ENCODE results near the gene PKDCC.
"Not testable (repeated sequence)": the region's sequence is repeated elsewhere in the genome, so short reads cannot be mapped to it uniquely, and the experiment has no call there.

Gene PKDCC

DNA sequence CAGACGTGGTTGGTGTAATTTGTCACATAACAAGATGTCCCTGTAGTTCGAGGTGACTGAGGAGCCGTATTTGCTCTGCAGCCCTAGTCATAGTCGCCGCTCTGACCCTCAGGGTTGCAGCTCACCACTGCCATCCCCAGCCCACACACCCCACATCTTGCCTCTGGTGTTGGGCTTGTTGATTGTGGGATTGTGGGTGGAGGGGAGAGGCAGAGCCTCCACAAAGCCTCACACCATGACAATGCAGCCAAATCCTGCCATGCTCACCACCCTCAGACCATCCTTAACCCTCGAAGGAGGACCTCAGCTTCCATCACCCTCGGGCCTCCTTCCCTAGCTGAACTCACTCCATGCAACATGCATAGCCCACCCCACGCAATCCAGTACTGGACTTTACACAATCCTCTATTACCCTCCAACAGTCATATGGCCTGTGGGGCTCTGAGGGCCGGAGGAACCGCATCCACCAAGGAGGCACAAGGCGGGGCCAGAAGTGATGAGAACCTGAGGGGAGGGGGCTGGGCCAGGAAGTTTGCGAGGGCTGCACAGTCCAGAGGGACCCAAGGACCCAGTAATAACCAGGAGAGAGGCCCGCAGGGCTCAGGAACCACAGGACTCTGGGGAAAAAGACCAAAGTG is 11.6 kb downstream of the PKDCC start:
- intact Hi-C loops (cut with DNase I): no loop called here
- DNase-seq: peak in 1 of 10 donors; percentile 41

DNA sequence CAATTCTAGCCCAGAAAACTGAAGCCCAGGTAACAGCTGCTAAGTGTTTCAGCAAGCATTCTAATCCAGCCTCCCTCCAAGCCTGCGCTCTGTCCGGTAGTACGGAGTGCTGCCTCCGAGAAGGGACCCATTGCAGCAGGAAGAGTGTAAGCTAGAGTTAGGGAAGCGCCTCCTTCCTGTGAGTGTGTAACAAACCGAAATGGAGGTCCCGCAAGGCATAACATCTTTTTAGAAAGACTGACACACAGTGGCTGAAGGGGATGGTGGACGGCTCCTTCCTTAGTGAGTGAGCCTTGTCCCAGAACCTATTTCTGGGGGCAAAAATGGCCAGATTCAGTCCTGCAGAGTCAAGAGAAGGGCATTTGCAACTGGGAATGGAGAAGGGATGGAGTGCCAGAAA is 12.2 kb downstream of the PKDCC start:
- DNase-seq: peak in 1 of 10 donors; percentile 30
- intact Hi-C loops (cut with DNase I): no loop called here

DNA sequence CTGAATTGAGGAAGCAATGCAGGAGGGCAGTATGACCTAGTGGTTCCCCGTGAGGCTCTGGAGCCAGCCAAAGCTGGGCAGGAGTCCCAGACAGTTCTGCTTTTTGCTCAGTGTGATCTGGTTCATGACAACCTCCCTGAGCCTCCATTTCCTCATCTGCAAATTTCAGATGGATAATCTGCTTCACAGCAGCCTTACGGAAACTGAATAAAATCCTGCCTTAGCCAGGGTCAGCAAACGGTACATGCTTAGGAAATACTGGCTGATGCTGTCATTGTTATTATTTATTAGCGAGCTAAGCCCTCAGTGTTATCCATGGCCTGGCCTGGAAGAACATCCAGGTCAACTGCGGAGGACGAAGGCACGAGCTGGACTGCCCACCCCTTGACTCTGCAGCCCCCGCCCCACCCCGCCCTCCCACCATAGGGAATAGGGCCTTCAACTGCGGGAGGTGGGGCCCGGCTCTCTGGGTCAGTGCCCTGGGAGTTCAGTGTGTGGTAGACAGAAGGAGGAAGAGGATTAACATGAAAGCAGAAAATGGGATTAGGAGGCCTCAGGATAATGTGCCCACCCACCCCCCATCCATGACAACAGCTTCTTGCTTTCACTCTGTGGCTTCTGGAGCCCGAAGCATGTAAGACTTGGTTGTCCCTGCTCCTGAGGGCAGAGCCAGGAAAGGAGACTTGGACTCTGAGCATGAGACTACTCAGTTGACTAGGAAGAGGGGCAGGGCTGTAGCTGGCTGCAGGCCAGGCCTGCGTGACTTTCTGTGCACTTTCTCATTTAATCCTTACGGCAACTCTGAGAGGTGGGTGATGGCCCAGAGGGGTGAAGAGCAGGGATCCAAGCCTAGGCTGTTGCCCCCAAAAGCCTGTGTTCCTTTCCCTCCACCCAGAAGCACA is 13.1 kb downstream of the PKDCC start:
- DNase-seq: peak in 1 of 10 donors; percentile 83
- intact Hi-C loops (cut with DNase I): no loop called here

DNA sequence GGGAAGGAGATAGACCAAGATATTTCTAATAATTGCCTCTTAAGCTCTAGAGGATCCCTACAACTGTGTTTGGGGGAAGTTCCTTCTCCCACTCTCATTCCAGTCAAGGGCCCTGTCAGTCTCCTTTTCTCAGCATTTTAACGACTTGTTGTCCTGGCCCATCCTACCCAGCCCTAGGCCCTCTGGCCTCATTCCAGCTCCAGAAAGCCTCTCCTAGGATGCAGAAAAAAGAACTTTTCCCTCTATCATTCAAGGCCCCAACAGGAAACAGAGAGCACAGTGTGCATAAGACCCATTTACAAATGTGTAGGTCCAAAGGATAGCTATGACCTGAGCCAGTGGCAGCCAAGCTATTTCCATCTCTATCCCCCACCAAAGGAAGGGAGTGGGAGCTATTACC is 14.0 kb downstream of the PKDCC start:
- no peak for DNase-seq
- intact Hi-C loops (cut with DNase I): no loop called here

DNA sequence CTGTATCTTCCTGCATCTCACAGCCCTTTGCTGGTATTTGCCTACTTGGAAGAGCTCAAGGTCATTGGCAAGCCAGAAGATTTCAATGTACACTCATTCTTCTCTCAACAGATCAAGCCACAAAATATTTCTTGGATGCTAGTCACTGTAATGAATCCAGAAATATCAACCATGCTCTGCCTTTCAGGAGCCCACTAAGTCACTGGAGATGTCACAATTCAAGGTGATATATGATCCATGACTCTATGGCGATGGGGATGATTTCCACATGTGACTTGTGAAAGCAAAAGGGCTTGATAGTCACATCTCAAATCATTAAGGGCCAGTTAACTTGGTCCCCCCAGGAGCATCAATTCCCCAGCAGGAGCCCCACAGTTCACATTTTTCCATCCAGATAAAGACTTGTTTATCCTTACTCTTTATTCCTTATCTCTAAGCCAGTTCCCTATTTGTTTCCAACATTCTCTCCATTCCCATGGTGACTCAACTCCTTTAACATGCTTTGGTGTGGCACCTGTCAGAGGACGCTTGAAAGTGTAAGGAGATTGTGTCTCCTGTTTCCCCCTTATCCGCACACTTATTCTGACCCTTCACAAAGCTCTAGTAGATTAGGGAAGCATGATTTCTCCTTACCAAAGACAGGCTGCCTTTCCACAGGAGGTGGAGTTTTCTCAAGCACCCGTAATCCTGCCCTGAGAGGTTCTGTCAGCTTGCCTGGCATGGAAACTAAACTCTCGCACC is 15.8 kb downstream of the PKDCC start:
- DNase-seq: peak in 1 of 10 donors; percentile 41
- intact Hi-C loops (cut with DNase I): no loop called here

DNA sequence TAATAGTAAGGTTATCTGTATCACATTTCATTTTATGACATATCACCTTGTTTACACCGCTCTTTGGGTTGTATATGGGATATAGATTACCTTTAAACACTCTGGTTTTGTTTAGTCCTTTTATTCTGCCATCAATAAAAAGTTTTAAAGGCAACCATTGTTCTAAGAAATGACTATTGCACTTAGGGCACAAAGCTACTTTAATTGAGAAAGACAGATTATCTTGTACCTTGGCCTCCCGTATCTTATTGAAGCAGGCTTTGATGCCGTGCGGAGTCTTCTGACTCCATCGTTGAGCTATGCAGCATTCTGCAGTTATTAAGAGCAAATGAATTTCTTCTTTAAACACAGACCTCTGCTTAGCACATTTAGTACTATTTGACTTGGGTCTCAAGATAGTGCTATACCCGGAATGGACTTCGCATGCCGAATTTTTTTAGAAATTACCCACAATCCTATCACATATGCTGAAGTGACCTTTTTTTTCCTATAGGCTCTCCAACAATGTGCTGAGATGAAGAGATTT is 16.7 kb downstream of the PKDCC start:
- peak in 1 of 10 donors; percentile 40 for DNase-seq
- intact Hi-C loops (cut with DNase I): no loop called here

DNA sequence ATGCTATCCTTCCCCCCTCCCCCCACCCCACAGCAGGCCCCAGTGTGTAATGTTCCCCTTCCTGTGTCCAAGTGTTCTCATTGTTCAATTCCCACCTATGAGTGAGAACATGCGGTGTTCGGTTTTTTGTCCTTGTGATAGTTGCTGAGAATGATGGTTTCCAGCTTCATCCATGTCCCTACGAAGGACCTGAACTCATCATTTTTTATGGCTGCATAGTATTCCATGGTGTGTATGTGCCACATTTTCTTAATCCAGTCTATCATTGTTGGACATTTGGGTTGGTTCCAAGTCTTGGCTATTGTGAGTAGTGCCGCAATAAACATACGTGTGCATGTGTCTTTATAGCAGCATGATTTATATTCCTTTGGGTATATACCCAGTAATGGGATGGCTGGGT is 17.9 kb downstream of the PKDCC start:
- intact Hi-C loops (cut with DNase I); DNase-seq: not testable (repeated sequence)

DNA sequence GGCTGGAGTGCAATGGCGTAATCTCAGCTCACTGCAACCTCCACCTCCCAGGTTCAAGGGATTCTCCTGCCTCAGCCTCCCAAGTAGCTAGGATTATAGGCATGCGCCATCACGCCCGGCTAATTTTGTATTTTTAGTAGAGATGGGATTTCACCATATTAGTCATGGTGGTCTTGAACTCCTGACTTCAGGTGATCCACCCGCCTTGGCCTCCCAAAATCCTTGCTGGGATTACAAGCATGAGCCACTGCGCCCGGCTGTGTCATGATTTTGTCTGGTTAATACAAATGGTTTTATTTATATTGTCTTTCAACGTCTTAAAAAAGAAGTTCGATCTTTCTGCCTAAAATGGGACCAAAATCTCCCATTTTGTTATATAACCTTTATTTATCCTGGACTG is 19.2 kb downstream of the PKDCC start:
- peak in 1 of 10 donors; percentile 37 for DNase-seq
- intact Hi-C loops (cut with DNase I): not testable (repeated sequence)

DNA sequence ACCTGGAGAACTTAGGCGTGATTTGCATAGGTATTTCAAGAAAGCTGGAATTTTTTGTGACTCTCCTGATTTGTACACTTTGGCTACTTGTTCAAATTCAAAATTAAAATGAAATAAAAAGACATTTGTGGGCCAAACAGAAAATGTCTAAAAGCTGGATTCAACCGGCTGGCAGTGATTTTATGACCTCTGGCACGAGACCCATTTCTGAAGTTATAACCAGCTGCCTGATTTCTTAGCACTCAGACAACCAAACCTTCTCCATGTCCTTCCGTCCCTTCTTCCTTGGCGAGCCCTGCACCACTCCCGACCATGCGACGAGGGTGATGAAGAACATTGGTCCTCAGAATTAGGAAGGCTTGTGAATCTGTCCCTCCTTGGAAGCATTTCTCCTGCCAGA is 19.7 kb downstream of the PKDCC start:
- intact Hi-C loops (cut with DNase I): no loop called here
- DNase-seq: peak in 1 of 10 donors; percentile 12

DNA sequence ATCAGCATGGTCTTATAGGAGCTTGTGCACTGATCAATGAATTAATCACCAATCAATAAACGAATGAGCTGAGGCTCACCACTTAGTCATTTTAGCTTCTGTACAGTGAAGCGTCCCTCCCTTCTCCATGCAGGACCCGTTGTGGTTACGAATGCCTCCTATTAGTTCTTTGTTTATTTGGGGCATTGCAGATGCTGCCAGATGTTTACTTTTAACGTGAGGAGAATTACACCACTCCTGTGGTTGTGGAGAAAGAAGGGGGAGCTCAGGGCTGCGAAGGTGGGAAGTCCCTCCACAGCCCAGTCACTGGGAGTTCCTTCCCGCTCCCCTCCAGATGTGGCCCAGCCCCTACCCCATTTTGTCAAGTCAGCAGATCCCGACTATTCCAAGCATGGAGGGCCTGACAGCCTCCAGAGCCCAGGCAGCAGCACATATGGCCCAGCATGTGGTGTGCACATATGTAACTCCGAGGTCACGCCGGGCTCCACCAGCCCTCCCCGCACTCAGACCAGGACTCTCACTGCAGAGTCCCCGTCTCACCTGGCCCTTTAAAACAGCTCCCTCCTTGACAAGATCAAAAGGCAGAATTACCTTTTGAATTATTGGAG is 20.9 kb downstream of the PKDCC start:
- DNase-seq: peak in 1 of 10 donors; percentile 70

DNA sequence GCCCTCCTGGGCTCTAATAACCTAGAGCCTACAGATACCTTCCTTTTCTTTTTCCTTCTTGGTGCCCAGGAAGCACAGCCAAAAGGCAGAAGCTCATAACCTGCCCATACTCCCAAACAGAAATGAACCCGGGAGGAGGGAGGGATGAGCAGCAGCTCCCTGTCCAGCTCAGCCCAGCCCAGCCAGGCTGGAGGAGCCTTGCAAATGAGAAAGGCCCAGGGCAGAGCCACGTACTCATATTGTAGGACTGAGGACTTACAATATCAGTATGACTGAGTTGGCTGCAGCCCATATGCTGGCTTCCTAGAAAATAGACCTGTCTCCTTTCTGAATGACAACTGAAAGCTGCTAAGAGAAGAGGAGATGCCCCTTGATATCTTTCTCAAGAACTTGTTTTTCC is 21.7 kb downstream of the PKDCC start:
- peak in 1 of 10 donors; percentile 18 for DNase-seq
- intact Hi-C loops (cut with DNase I): no loop called here

More for the DNA sequence above, 20.9 kb downstream of the PKDCC start:
- intact Hi-C loops (cut with DNase I): no loop called here

DNA sequence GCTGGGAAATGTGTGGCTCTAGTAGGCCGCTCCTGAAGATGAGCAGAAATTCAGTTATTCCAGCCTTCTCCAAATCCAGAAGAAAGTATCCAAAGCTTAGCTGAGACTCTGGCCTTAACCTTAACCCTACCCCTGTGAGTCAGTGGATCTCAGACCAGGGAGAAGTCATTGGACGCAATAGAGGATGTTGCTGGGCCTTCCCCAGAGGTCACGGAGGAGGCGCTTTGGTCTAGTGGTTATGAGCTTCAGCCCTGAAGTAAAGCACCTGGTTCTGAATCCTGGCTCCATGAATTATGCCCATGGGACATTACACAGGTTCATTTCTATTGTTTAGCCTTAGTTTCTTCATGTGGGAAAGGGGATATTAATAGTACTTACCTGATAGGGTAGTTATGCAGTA is 24.0 kb downstream of the PKDCC start:
- intact Hi-C loops (cut with DNase I): no loop called here
- peak in 1 of 10 donors; percentile 35 for DNase-seq

DNA sequence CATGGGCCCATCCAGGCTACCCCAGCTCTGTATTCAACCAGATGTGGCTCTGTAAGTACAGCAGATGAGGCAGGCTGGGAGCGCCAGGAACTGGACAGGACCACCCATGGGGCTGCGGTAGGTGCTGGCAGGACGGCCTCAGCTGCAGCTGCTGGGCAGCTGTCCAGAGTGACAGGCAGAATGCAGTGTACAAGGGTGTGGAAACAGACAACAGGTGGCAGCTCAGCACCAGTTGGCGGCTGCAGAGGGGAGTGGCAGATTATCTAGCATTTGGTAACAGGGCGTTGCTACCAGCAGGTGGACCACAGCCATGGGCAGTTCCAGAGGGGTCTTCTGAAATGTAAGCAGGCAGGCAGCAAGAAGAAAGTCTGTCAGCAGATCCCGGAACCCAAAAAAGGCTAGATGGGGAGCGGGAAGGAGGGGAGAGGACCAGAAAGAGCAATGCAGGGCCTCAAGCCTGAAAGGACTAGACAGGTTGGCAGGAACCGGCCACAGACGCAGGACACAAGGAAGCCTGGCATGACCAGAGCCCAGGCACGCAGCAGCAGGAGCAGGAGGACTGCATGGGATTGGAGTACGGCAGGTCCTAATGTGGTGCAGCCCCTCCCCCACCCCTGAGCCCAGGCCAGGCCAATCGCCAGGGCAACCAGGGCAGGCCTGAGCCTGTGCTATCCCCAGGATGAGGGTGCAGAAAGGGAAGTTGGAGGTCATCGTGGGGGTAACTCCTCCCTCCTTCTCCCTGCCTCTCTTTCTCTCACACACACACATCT is 24.7 kb downstream of the PKDCC start:
- intact Hi-C loops (cut with DNase I): no loop called here

DNA sequence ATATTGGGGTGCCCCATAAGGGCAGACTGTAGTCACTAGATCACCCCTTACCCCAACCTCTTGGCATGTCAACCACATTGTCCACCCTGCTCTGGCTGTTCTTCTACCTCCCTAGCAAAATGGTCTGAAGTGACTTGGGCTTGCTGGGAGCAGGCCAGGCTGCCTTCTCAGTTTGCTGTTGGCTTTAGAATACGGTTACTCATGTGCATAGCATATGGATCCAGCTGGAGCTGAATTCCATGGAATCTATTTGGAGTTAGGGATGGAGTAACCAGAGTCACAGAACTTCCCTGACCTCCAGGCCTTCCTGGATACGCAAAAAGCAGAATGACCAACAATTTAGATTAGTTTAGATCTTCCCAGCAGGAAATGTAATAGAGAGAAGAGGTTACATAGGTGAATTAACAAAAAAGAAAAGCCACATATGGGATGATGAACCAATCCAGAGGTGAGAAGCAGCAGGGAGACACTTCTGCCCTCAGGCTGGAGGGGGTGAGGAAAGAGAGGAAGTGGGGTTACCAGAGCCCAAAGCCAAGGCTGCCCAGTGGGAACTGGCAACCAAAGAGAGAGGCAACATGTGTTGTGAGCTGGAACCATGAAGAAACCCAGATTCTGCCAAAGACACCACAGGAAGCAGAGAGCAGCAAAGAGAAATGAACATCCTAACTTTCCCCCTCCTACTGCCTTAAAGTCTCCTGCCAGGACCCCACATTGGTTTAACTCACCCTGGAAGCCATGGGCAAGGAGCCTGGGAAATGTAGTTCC is 26.1 kb downstream of the PKDCC start:
- peak in 1 of 10 donors; percentile 34 for DNase-seq
- intact Hi-C loops (cut with DNase I): no loop called here

More for the DNA sequence above, 24.7 kb downstream of the PKDCC start:
- DNase-seq: peak in 1 of 10 donors; percentile 75

DNA sequence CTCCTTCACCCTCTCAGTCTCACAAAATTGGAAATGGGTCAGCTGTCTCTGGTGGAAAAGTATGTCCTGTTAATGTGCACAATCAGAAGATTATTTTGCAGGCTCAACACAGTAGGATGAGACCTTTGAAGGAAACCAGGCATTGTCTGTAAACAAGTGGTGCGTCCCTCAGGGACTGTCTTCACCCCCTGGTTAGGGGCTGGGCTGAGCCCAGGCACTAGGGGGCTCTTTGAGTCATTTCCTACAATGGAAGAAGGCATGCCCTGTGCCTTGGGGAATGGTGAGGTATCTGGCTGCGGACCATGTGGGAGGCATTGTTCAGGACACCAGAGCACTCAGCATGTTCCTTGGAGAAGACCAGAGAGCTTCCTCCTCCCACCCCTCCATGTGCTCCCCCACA is 26.8 kb downstream of the PKDCC start:
- intact Hi-C loops (cut with DNase I): no loop called here
- DNase-seq: peak in 1 of 10 donors; percentile 26

DNA sequence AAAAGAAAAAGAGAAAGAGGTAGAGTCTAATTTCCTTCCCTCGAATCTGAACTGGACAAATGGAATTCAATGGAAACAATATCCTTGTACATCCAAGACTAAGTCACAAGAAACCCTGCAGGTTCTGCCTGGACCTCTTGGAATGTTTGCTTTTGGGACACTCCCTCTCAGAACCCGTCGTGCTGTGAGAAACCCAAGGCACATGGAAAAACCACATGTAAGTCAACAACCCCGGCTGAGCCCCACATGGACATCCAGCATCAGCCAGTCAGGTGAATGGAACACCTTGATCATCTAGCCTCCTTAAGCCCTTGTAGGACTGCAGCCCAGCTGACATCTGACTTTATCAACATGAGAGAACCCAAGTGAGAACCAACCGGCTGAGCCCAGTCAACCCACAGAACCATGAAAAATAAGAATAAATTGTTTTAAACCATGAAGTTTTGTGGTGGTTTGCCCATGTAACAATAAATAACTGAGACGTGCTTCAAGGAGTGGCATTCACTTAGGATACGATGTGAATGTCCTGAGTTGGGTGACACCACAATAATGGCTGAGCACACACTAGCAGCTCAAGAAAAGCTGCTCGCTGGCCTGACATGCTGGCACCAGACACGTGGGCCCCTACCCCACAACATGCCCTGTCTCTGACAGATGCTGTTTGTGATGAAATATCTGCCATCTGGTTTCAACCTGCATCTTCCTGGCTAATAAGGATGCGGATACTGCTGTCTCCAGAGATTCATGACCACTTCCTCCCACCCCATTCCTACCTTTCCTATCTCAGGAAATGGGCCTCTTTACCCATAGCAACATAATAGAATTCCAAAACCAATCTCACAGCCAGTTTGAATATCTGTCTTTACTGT is 28.8 kb downstream of the PKDCC start:
- intact Hi-C loops (cut with DNase I): no loop called here
- DNase-seq: peak in 1 of 10 donors; percentile 24

DNA sequence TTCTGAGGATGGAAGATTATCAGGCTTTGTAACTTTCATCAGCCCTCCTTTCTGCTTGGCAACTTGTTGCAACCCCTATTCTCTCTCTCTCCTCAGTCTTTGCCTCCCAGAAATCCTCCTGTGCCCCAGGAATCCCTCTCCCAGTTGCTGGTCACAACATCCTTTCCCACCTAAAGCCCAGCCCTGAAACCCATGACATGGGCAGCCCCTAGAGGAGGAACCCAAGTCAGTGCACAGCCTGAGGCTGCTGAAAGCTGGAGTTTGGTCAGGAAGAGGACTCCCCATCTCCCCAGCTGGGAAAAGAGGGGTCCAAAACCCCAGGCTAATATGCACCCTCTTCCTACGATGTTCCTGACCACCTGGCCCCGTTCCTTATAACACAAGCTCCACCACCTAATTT is 29.5 kb downstream of the PKDCC start:
- intact Hi-C loops (cut with DNase I): no loop called here
- peak in 1 of 10 donors; percentile 18 for DNase-seq

DNA sequence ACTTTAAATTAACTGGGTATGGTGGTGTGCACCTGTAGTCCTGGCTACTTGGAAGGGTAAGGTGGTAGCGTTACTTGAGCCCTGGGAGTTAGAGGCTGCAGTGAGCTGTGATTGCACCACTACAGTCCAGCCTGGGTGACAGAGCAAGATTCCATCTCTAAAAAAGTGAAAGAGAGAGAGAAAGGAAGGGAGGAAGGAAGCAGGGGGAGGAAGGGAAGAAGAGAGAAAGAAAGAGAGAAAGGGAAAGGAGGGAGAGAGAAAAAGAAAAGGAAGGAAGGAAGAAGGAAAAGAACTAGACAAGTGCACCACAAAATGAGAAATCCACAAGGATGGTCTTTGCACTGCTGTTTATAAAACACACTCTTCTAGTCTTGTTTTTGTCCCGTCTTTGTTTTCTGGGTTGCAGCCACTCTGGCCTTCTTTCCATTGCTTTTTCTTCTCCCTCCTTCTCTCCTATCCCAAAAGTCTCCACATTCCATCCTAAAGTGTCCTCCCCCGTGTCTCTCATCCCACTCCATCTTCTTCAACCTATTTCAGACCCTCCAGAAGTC is 32.0 kb downstream of the PKDCC start:
- intact Hi-C loops (cut with DNase I): no loop called here
- DNase-seq: no peak
